ENCODE measurements around the gene DVL3. TPM values are rescaled to one million over a fixed set of nuclear protein-coding genes. Genes with fewer than 3 reads are reported as not detected.

DVL3 gene
- total and polyA plus RNA-seq, 4 donors: 8.6 to 26.3 (median 17.4) TPM

- TF ChIP-seq CTCF (IDR thresholded peaks at IDR 0.05; ENCODE audit: low read depth, low read length, missing input control): no peak
- no peak for TF ChIP-seq FOXA1 (IDR thresholded peaks at IDR 0.05)
- no peak for TF ChIP-seq HNF4A (conservative IDR thresholded peaks at IDR 0.05)
These were observed 20.4 kb upstream of the DVL3 start (continued) for GRCh38 chr3:184134746-184135148.

GRCh38 chr3:184135149-184135910 lies 19.8 kb upstream of the DVL3 start, which contains the start of gene EIF2B5:
EIF2B5 (plus strand) TSS chr3:184135358; CDS start chr3:184135386, 28 bp downstream.
- peak within 1 kb of the TSS; percentile 72 to 97 (median 96) for H3K4me3 ChIP-seq (ENCODE audit: low read depth in 1 of 3, low read length in 3 of 3)
- no peaks in the 10 kb centered on the region for H3K9me3 ChIP-seq (ENCODE audit: control insufficient read depth in 4 of 4, low read length in 3 of 4)
- peaks cover 2 to 32% (median 21%) of the 10 kb centered on the region in 4 donors for H3K4me1 ChIP-seq (ENCODE audit: control insufficient read depth in 4 of 4, insufficient read depth in 4 of 4, low read length in 3 of 4)
- under 1% methylated on average over 56 of the region's 56 CpGs for WGBS
- TF ChIP-seq REST (IDR thresholded peaks at IDR 0.05): peak; percentile 75
- no peak for TF ChIP-seq NR2F2 (IDR thresholded peaks at IDR 0.05)
- peak; percentile 99 for TF ChIP-seq YY1 (IDR thresholded peaks at IDR 0.05)
- TF ChIP-seq SP1 (IDR thresholded peaks at IDR 0.05): peak; percentile 32
- TF ChIP-seq JUND (IDR thresholded peaks at IDR 0.05): peak in 1 of 2 donors; percentile 6
- TF ChIP-seq MAX (IDR thresholded peaks at IDR 0.05): peak; percentile 64
- no peak for TF ChIP-seq FOXA2 (IDR thresholded peaks at IDR 0.05)
- TF ChIP-seq TAF1 (conservative IDR thresholded peaks at IDR 0.05): peak; percentile 64
- peak in 1 of 2 donors; percentile 44 for TF ChIP-seq HNF4A (conservative IDR thresholded peaks at IDR 0.05)
- peak; percentile 26 for TF ChIP-seq CTCF (IDR thresholded peaks at IDR 0.05; ENCODE audit: low read depth, low read length, missing input control)
- peak; percentile 55 for TF ChIP-seq FOXA1 (IDR thresholded peaks at IDR 0.05)
- TF ChIP-seq RAD21 (IDR thresholded peaks at IDR 0.05): peak; percentile 56 to 69
- peak; percentile 90 for TF ChIP-seq ZBTB33 (IDR thresholded peaks at IDR 0.05)
- TF ChIP-seq EGR1 (IDR thresholded peaks at IDR 0.05; ENCODE audit: low read depth in 2 of 2): peak in 1 of 2 donors; percentile 26
- TF ChIP-seq GABPA (IDR thresholded peaks at IDR 0.05 in 1 of 2, conservative IDR thresholded peaks at IDR 0.05 in 1 of 2): peak; percentile 40 to 93
- TF ChIP-seq HNF4G (IDR thresholded peaks at IDR 0.05): no peak
- peak; percentile 35 to 52 for TF ChIP-seq RXRA (IDR thresholded peaks at IDR 0.05)
- TF ChIP-seq ATF3 (IDR thresholded peaks at IDR 0.05): no peak
- peaks cover 0 to 9% (median 5%) of the 10 kb centered on the region in 4 donors for H3K36me3 ChIP-seq (ENCODE audit: control insufficient read depth in 4 of 4, insufficient read depth in 3 of 4, low read depth in 1 of 4, low read length in 3 of 4)
- H3K9ac ChIP-seq (ENCODE audit: low read depth in 1 of 2, low read length in 2 of 2): peak within 1 kb of the TSS; percentile 86 to 88
- no peaks in the 10 kb centered on the region for H3K27me3 ChIP-seq (ENCODE audit: control insufficient read depth in 4 of 4, insufficient read depth in 4 of 4, low read length in 3 of 4)
- H3K27ac ChIP-seq (ENCODE audit: low read depth in 1 of 2, low read length in 2 of 2): peak within 1 kb of the TSS; percentile 83 to 91
- peak; percentile 87 for DNase-seq (ENCODE audit: low spot score)
